ENCODE measurements around the gene IRX2. TPM values are rescaled to one million over a fixed set of nuclear protein-coding genes. Genes with fewer than 3 reads are reported as not detected.

IRX2 gene
- total and polyA plus RNA-seq, 2 of the 4 experiments (the other 2 are of a cell fraction) = 0.36 to 0.97 TPM

DNA sequence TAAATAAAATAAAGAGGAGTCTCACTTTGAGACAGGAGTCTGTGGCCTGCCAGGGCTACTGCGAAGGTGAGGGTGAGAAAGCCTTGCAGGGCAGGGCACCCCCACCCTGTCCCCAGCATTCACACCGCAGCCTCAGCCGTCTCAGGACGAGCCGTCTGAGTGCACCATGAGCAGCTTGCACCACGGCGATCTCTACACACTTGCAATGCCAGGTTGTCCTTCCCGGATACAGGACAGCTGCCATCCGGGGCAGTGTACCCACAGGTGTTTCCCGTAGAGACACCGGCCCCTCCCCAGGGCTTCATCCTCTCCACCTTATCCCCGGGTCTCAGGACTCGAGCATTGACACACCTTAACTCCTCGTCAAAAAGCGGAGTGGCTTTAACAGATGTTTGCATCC, 43.3 kb downstream of the IRX2 start:
- H2AK9ac ChIP-seq (replicated peaks; ENCODE audit: low read depth, low read length, poor library complexity) = no peak overlapping the region
- no peak overlapping the region for H3K4me2 ChIP-seq (ENCODE audit: low read depth, low read length)
- WGBS, 2 experiments (ENCODE audit: extremely low coverage in 2 of 2, insufficient read length in 1 of 2) = no CpG with 5 or more reads among the region's 15 CpGs
- H4K8ac ChIP-seq (ENCODE audit: low read depth in 2 of 2, low read length in 2 of 2) = no peak overlapping the region
- no peak overlapping the region for H3K56ac ChIP-seq (ENCODE audit: extremely low read depth, insufficient read depth, low read length)
- ATAC-seq (ENCODE audit: low read depth) (no peak), DNase-seq (no peak)
- H3K9me1 ChIP-seq (ENCODE audit: insufficient read depth, low read length) = no peaks in the 10 kb centered on the region
- H3K27me3 ChIP-seq (ENCODE audit: control insufficient read depth, insufficient read depth, low read length) = no peaks in the 10 kb centered on the region
- H3K27ac ChIP-seq (ENCODE audit: insufficient read depth, low read length) = no peak overlapping the region
- no peak overlapping the region for H2AK5ac ChIP-seq (ENCODE audit: low read depth, low read length)
- H3K18ac ChIP-seq (ENCODE audit: low read depth, low read length) = no peak overlapping the region
- TF ChIP-seq, protein P1, sequence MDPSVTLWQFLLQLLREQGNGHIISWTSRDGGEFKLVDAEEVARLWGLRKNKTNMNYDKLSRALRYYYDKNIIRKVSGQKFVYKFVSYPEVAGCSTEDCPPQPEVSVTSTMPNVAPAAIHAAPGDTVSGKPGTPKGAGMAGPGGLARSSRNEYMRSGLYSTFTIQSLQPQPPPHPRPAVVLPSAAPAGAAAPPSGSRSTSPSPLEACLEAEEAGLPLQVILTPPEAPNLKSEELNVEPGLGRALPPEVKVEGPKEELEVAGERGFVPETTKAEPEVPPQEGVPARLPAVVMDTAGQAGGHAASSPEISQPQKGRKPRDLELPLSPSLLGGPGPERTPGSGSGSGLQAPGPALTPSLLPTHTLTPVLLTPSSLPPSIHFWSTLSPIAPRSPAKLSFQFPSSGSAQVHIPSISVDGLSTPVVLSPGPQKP (IDR thresholded peaks at IDR 0.05; ENCODE audit: borderline replicate concordance, low read depth, low read length) = no peak
- TF ChIP-seq RAD21 (IDR thresholded peaks at IDR 0.05; ENCODE audit: low read length) (no peak), SMC3 (IDR thresholded peaks at IDR 0.05; ENCODE audit: low read depth, low read length) (no peak), MAZ (IDR thresholded peaks at IDR 0.05; ENCODE audit: borderline replicate concordance, low read depth, low read length) (no peak), BHLHE40 (IDR thresholded peaks at IDR 0.05; ENCODE audit: low read depth, low read length) (no peak), MXI1 (IDR thresholded peaks at IDR 0.05; ENCODE audit: borderline replicate concordance, low read depth, low read length) (no peak), NFE2L2 (IDR thresholded peaks at IDR 0.05; ENCODE audit: low read depth, low read length) (no peak)
- TF ChIP-seq, protein P2, sequence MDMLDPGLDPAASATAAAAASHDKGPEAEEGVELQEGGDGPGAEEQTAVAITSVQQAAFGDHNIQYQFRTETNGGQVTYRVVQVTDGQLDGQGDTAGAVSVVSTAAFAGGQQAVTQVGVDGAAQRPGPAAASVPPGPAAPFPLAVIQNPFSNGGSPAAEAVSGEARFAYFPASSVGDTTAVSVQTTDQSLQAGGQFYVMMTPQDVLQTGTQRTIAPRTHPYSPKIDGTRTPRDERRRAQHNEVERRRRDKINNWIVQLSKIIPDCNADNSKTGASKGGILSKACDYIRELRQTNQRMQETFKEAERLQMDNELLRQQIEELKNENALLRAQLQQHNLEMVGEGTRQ (IDR thresholded peaks at IDR 0.05; ENCODE audit: low read depth, low read length) = no peak
- TF ChIP-seq, protein P3, sequence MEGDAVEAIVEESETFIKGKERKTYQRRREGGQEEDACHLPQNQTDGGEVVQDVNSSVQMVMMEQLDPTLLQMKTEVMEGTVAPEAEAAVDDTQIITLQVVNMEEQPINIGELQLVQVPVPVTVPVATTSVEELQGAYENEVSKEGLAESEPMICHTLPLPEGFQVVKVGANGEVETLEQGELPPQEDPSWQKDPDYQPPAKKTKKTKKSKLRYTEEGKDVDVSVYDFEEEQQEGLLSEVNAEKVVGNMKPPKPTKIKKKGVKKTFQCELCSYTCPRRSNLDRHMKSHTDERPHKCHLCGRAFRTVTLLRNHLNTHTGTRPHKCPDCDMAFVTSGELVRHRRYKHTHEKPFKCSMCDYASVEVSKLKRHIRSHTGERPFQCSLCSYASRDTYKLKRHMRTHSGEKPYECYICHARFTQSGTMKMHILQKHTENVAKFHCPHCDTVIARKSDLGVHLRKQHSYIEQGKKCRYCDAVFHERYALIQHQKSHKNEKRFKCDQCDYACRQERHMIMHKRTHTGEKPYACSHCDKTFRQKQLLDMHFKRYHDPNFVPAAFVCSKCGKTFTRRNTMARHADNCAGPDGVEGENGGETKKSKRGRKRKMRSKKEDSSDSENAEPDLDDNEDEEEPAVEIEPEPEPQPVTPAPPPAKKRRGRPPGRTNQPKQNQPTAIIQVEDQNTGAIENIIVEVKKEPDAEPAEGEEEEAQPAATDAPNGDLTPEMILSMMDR (conservative IDR thresholded peaks at IDR 0.05; ENCODE audit: low read depth, low read length) = no peak
- no peak overlapping the region for H3K4ac ChIP-seq (ENCODE audit: low read depth, low read length)
- intact Hi-C loops (cut with micrococcal nuclease) = no loop called here
- dilution Hi-C loops (cut with HindIII; ENCODE audit: low sequenced_read_pairs, unreplicated experiment) = no loop called here
- no peaks in the 10 kb centered on the region for H3K79me1 ChIP-seq (ENCODE audit: low read depth in 1 of 2, low read length in 2 of 2)
- H4K91ac ChIP-seq (ENCODE audit: insufficient read depth, low read depth, low read length) = no peak overlapping the region
- ChIA-PET CTCF (no interaction called here), POLR2A (ENCODE audit: unreplicated experiment) (no interaction called here)
- no peak overlapping the region for H3K14ac ChIP-seq (replicated peaks; ENCODE audit: low read depth, low read length)
- H3K4me1 ChIP-seq (ENCODE audit: control insufficient read depth, insufficient read depth, low read length) = no peaks in the 10 kb centered on the region
- H4K20me1 ChIP-seq (ENCODE audit: insufficient read depth, low read length) = no peaks in the 10 kb centered on the region
- no peak overlapping the region for H2BK20ac ChIP-seq (ENCODE audit: low read depth, low read length)
- H2BK120ac ChIP-seq (ENCODE audit: low read depth, low read length) = no peak overlapping the region
- in situ Hi-C loops (cut with MboI; ENCODE audit: low sequenced_read_pairs) = no loop called here
- H2AFZ ChIP-seq (replicated peaks; ENCODE audit: low read length, poor library complexity) = no peak overlapping the region
- peaks cover 24% of the 10 kb centered on the region for H3K9me3 ChIP-seq (ENCODE audit: control insufficient read depth, insufficient read depth, low read length)
- H2BK5ac ChIP-seq (ENCODE audit: low read depth, low read length, poor library complexity, severe bottlenecking) = no peak overlapping the region
- no peaks in the 10 kb centered on the region for H3K36me3 ChIP-seq (ENCODE audit: control insufficient read depth, insufficient read depth, low read length)
- no peak overlapping the region for H4K5ac ChIP-seq (ENCODE audit: low read depth, low read length)
- H3K23ac ChIP-seq (ENCODE audit: low read depth, low read length) = no peak overlapping the region
- no TSS peak for BruUV-seq (replicated peaks)
- no peak overlapping the region for H3K4me3 ChIP-seq (ENCODE audit: insufficient read depth, low read depth, low read length)
- no peak overlapping the region for H2BK15ac ChIP-seq (ENCODE audit: low read depth, low read length)
- H3K9ac ChIP-seq (ENCODE audit: low read depth, low read length) = no peak overlapping the region
